GM19397 (cell line): ENCODE data around the gene HLA-E.
A peak's percentile ranks its signal among the peaks of the same experiment; 100 is the strongest.
"Not testable (repeated sequence)": the region's sequence is repeated elsewhere in the genome, so short reads cannot be mapped to it uniquely, and the experiment has no call there.

ENCODE experiments used
- ATAC-seq: cut with Tn5 transposase; IDR thresholded peaks from one replicate; pipeline ENCODE4 v1.9.1; 2021; ENCODE audit warnings: mild to moderate bottlenecking, moderate library complexity; ENCODE audit not compliant: unreplicated experiment

The HLA-E gene

DNA sequence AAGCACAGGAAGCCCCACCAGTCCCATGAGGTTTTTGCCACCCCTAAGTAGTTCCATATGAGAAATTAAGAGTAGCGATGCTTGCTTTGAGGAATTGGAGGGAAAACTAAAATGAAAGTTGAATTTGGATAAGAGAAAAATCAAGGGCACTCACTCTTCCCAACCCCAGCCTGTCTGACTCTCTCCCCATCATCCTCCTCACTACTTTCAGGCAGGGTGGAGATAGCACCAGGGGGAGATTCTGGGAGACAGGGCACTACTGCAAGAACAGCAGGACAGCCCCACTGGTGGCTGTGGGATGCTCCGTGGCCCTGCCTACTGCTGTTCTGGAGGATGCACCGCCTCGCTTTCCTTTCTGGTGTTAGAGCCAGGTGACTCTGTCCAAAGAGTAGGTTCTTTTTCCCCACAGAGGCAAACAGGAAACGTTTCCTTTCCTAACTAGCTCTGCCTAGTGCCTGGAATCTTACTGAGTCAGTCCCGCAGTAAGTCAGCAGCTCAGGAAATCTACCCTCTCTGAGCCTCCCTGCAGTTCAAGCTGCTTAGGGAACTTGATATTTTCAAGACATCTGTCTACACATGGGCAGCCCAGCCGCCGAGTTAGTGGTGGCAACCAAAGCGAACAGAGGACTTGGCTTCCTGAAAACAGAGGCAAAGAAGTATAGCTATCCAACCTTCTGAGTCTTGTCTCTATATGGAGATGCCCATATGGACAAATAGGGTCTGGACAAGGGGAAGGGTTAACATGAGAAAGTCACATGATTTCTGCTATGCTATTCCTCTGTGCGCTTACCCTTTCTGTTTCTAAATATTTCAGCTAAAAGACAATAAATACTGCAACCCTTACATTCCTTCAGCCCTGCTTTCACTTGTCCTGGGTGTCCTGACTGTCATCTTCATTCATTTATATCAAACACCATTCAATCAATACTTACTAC lies 11.4 kb downstream of the HLA-E start:
- no peak for ATAC-seq

DNA sequence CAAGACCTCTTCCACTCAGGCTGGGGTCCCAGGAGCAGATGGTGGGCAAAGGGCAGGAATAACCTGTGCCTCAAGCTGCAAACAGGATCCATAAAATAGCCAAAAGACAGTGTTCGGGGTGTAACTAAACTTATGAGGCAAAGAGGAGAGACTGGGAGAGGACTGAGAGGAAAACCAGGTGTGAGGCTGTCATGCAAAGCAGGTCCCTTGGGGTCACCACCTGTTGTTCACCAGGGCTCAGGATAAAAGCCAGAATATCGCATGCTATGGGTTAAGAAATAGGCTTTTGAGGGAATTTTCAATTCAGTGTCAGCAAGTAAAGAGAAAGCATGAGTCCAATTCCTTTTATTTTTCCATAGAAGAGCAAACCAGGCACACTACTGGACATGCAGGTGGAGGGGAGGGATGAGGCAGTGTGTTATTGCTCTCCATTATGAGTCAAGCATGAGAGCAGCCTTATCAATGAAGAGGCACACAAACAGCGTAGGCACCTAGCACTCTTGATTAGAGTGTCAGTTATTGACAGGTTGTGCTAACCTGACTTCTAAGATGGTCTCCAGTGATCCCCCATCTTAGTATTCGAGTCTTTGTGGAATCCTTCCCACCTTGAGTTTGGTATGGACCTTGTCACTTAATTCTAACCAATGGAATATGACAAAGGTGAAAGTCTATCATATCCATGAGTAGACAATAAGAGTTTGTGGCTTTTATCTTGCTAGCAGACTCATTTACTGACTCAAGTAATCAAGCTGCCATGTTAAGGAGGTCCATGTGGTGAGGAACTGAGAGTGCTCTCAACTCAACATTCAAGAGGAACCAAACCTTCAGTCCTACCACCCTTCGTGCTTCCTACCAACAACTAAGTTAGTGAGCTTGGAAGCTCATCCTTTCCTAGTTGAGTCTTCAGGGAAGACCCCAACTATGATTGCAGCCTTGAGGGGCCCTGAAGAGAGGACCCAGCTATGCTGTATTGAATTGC lies 18.8 kb downstream of the HLA-E start:
- peak; percentile 41 for ATAC-seq

DNA sequence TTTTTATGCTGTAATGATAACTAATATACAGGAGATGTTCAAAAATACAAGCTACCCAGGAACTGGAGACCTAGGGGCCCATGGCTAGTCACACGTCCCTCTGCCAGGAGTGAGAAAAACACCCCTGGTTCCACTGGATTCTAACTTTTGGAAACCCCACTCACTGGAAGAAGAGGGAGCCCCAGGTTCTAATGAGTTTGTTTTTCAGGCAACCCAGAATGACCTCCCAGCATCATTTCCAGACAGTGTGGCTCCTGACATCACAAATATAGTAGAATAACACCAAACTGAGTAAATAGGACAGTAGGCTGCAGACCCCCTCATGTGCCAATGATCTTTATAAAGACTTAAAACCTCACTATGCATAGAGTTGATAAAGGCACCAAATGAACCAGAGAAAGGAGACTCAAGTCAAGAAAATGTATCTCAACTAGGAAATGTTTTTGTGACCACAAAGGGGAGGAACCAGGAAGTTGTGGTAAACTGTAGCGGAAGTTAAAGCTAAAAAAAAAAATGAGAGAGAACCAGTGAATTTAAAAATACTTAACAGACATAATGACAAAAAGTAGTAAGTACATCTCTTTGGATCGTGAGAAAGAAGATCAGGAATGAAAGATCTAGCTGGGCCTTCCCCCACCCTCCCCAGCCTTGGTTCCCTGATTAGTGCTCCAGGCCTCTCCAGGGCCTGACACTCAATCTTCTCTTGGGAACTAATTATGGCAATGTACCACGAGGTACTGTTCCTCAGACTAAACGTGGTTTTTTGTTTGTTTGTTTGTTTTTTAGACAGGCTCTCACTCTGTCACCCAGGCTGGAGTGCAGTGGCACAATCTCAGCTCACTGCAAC lies 19.8 kb downstream of the HLA-E start:
- ATAC-seq, result no peak

DNA sequence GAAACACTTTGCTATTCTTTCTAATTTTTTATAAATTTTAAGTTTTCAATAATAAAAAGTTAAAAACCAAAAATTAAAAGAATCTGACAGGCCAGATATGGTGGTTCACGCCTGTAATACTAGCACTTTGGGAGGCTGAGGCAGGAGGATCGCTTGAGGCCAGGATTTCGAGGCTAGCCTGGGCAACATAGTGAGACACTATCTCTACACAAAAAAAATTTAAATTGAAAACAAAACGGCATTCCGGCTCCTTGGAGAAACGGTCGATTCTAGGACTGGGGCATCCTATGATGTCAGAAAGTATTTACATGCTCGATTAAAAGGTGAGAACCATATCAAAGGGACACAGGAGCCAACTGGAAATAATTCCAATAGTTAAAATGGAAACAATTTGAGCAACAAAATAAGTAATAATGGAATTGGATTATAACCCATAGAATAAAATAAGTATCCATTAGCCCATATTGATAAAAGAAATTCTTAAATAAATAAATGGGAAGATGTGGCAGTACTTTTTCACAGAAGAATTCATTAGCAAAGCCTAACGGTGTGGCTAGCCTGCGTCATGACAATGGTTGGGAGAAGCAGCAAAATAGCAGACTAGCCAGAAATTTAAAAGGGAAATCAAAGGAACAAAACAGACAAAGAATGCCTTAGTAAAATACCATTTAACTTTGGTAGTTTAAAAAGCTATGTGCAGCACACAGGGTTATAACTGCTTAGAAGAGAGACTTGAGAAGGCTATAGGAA lies 21.3 kb downstream of the HLA-E start:
- ATAC-seq, result no peak

DNA sequence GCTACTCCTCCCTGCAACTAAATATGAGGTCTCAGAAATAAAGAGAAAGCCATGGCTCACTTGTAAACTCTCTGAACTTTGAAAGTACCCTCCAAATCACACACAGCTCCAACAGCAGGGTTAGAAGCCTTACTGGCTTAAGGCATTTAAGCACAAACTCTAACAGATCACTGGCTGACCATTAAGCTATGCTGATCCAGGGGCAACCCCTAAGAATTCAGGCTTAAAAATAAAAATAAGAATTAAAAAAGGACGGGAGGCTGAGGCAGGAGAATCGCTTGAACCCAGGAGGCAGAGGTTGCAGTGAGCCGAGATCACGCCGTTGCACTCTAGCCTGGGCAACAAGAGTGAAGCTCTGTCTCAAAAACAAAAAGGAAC lies 21.8 kb downstream of the HLA-E start:
- ATAC-seq, result no peak

DNA sequence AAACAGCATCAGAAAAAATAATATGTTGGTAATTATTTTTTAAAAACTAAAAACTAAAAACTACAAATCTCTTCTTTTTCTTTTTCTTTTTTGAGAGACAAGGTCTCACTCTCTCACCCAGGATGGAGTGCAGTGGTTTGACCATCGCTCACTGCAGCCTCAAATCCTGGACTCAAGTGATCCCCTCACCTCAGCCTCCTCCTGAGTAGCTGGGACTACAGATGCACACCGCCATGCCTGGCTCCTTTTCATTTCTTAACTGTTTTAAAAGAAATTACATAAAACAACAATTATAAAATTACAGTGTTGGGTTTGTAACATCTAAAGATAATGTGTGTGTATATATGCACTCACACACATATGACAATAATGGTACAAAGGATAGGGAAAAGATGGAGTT lies 24.1 kb downstream of the HLA-E start:
- no peak for ATAC-seq

DNA sequence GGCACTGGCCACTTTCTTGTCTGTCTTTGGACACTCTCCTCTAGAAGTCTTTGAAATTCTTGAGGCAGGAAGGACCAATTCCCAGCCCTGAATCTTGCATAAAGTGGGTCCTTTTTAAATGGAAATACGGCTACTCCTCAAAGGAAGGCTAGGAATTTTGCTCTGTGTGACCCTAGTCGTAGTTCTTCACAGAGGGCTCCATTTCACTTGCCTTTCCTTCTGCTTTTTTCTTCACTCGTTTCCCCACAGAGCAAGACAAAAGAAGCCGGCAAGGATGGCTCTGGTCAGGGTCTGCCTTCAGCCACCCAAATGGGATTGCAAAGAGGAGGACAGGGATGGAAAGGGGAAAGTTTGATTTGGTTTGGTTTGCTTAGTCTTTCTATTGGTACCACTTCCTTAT lies 25.8 kb downstream of the HLA-E start:
- no peak for ATAC-seq

DNA sequence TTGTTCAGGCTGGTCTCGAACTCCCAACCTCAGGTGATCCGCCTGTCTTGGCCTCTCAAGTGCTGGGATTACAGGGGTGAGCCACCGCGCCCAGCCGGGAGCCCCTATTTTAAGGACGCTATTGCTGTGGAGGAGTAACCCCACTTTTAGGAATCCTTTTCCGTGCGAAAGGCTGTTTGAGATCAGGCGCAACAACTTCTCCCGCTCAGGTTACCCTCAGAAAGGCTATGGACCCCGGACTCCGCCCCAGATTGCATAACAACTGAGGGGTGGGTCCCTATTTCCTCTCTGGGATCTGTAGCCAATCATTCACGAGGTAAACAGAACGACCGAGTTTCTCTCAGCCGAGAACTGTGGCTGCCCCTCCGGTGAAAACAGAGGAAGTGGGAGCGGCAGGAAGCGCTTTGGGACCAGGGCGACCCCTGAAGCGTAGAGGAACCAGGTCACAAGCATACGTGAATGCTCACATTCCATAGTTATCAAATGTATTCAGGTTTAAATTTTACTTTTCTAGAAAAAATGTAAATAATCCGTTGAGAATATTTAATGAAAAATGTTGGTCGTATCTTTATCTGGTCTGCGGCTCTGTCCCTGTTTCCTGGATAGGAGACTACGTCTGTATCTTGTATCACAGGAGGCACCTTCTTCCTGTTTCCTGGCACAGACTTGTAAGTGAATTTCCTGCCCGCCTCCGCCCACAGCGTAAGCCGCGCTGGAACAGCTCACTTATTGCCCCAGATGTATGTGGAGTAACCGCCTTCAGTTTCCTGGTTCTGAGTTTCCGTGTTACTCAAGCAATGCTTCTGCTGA lies 26.8 kb downstream of the HLA-E start:
- ATAC-seq, result peak; percentile 62

DNA sequence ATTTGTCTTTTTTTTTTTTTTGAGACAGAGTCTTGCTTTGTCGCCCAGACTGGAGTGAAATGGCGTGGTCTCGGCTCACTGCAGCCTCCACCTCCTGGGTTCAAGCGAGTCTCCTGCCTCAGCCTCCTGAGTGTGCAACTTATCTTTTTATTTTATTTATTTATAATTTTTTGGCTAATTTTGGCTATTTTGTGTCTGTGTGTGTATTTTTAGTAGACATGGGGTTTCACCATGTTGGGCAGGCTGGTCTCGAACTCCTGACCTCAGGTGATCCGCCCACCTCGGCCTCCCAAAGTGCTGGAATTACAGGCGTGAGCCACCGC lies 27.4 kb downstream of the HLA-E start:
- not testable (repeated sequence) for ATAC-seq

DNA sequence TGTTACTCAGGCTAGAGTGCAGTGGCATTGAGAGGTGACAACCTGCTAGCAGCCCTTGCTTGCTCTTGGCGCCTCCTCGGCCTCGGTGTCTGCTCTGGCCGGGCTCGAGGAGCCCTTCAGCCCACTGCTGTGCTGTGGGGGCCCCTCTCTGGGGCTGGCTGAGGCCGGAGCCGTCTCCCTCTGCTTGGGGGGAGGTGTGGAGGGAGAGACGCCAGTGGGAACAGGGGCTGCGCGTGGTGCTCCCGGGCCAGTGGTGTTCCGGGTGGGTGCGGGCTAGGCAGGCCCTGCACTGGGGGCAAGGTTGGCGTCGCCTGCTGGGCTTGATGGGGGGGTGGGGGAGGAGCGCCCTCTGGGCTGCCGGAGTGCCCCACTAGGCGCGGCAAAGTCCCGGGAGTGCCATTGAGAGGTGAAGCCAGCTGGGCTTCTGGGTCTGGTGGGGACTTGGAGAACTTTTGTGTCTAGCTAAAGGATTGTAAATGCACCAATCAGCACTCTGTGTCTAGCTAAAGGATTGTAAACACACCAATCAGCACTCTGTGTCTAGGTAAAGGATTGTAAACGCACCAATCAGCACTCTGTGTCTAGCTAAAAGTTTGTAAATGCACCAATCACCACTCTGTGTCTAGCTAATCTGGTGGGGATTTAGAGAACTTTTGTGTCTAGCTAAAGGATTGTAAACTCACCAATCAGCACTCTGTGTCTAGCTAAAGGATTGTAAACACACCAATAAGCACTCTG lies 28.6 kb downstream of the HLA-E start:
- ATAC-seq, result not testable (repeated sequence)

DNA sequence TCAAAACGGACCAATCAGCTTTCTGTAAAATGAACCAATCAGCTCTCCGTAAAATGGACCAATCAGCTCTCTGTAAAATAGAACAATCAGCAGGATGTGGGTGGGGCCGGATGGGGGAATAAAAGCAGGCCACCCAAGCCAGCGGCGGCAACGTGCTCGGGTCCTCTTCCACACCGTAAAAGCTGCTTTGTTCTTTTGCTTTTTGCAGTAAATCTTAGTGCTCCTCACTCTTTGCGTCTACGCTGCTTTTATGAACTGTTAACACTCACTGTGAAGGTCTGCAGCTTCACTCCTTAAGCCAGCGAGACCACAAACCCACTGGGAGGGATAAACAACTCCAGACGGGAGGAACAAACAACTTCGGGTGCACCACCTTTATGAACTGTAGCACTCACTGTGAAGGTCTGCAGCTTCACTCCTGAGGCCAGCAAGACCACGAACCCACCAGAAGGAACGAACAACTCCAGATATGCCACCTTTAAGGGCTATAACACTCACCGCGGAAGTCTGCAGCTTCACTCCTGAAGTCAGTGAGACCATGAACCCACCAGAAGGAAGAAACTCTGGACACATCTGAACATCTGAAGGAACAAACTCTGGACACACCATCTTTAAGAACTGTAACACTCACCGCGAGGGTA lies 29.3 kb downstream of the HLA-E start:
- ATAC-seq, result not testable (repeated sequence)

DNA sequence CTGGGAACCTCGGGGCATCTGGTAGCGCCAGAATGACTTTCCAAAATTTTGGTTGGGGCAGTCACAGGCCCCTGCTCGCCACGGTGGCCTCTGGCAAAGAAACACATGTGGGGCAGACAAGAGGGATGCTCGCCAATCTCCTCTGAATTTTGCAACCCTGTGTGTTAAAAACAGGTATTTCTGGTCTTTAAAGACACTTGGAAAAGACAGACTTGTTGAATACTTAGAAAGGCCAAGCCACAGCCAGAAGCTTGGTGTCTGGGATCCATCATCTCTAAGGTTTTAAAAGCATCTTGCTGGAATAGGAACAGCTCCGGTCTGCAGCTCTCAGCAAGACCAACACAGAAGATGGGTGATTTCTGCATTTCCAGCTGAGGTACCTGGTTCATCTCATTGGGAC lies 31.2 kb downstream of the HLA-E start:
- no peak for ATAC-seq

DNA sequence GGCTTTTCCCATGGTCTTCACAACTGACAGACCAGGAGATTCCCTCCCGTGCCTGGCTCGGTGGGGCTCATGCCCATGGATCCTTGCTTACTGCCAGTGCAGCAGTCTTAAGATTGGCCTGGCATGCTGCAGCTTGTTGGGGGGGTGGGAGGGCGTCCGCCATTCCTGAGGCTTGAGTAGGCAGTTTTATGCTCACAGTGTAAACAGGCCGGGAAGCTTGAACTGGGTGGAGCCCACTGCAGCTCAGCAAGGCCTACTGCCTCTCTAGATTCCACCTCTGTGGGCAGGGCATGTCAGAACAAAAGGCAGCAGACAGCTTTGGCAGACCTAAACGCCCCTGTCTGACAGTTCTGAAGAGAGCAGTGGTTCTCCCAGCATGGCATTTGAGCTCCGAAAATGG lies 31.8 kb downstream of the HLA-E start:
- not testable (repeated sequence) for ATAC-seq

DNA sequence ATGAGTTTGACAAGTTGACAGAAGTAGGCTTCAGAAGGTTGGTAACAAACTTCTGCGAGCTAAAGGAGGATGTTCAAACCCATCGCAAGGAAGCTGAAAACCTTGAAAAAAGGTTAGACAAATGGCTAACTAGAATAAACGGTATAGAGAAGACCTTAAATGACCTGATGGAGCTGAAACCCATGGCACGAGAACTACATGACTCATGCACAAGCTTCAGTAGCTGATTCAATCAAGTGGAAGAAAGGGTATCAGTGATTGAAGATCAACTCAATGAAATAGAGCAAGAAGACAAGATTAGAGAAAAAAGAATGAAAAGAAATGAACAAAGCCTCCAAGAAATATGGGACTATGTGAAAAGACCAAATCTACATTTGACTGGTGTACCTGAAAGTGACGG lies 32.6 kb downstream of the HLA-E start:
- not testable (repeated sequence) for ATAC-seq

DNA sequence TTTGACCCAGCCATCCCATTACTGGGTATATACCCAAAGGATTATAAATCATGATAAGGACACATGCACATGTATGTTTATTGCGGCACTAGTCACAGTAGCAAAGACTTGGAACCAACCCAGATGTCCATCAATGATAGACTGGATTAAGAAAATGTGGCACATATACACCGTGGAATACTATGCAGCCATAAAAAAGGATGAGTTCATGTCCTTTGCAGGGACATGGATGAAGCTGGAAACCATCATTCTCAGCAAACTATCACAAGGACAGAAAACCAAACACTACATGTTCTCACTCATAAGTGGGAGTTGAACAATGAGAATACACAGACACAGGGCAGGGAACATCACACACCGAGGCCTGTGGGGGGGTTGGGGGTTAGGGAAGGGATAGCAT lies 37.1 kb downstream of the HLA-E start:
- not testable (repeated sequence) for ATAC-seq

DNA sequence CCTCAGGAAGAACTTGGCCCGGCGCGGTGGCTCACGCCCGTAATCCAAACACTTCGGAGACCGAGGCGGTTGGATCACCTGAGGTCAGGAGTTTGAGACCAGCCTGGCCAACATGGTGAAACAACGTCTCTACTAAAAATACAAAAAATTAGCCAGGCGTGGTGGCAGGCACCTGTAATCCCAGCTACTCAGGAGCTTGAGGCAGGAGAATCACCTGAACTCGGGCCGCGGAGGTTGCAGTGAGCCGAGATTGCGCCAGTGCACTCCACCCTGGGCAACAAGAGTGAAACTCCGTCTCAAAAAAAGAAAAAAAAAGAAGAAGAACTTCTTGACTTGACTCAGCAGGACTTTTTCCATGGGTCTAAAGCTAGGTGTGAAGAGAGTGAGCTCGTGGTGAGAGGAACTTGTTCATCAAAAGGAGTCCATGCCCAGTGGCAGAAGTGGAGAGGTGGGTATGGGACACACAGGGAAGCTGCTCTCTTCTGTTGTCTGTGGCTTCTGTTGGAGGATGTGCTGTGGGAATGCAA lies 40.1 kb downstream of the HLA-E start:
- not testable (repeated sequence) for ATAC-seq

DNA sequence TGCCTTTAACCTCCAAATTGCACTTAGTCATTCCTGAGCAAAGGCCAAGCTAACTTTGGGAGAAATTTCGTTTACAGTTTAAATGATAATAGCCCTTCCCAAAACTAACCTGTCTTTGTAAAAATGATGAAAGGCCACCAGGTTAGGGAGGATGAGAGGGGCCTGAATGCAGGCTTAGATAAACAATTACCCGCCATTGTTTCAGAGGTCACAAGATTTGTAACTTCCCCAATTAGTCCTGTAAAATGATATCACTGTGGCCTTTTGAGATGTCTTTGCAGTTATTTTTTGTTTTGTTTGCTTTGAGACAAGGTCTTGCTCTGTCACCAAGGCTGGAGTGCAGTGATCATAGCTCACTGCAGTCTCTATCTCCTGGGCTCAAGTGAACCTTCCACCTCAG lies 40.7 kb downstream of the HLA-E start:
- ATAC-seq, result no peak
